MM.1S (cell line): ENCODE measurements around the gene FARP1.

Experiments used
- EZH2 ChIP-seq: fragments of 300-600 bp; sonication (generic); optimal IDR thresholded peaks from 2 replicates; pipeline ENCODE3; 2017; ENCODE audit warnings: low read depth, mild to moderate bottlenecking, antibody characterized with exemption, low read length, mixed read lengths
- EZH2phosphoT487 ChIP-seq: fragments of 300-600 bp; sonication (generic); IDR thresholded peaks from 2 replicates; pipeline ENCODE4 v1.6.1; 2018; ENCODE audit warnings: antibody characterized with exemption, low read length
- TF ChIP-seq, protein P1 (sequence below): fragments of 300-600 bp; sonication (generic); IDR thresholded peaks from 2 replicates; pipeline ENCODE4 v1.5.1; 2016; ENCODE audit warnings: antibody characterized with exemption, low read length, mixed read lengths

DNA sequence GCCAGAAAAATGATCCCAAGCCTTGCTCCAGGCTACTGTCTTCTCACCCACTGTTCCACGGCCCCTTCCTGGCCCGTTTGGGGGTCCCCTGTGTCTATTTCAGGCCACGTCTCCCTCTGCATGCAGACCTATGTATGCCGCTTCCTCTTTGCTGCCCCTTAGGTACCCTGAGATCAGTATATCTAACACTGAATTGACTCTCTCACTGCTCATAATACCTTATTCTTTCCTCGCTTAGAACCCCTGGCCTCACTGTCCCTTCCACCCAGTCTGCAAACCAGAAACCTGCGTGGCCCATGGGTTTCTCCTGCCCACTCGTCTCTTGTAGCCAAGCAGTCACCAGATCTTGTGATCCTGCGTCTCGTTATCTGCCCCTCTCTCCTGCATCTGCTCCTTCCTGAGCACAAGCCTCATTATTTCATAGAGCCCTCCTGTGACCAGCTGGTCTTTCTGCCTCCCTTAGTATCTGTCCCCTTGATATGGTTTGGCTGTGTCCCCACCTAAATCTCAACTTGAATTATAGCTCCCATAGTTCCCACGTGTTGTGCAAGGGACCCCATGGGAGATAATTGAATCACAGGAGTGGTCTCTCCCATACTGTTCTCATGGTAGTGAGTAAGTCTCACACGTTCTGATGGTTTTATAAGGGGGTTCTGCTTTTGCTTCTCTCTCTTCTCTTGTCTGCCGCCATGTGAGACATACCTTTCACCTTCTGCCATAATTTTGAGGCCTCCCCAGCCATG is 143.1 kb downstream of the FARP1 start:
- no peak for TF ChIP-seq EZH2phosphoT487
- TF ChIP-seq, protein P1, sequence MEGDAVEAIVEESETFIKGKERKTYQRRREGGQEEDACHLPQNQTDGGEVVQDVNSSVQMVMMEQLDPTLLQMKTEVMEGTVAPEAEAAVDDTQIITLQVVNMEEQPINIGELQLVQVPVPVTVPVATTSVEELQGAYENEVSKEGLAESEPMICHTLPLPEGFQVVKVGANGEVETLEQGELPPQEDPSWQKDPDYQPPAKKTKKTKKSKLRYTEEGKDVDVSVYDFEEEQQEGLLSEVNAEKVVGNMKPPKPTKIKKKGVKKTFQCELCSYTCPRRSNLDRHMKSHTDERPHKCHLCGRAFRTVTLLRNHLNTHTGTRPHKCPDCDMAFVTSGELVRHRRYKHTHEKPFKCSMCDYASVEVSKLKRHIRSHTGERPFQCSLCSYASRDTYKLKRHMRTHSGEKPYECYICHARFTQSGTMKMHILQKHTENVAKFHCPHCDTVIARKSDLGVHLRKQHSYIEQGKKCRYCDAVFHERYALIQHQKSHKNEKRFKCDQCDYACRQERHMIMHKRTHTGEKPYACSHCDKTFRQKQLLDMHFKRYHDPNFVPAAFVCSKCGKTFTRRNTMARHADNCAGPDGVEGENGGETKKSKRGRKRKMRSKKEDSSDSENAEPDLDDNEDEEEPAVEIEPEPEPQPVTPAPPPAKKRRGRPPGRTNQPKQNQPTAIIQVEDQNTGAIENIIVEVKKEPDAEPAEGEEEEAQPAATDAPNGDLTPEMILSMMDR = no peak
- no peak for TF ChIP-seq EZH2
